Measurements from ENCODE around the gene SNPH. TPM values are rescaled to one million over a fixed set of nuclear protein-coding genes. Genes with fewer than 3 reads are reported as not detected.

Gene SNPH
- total and polyA plus RNA-seq, 8 donors, result 1.1 to 4.3 (median 2.5) TPM

GRCh38 chr20:1319051-1319450 lies 53.0 kb downstream of the SNPH start:
- H3K27me3 ChIP-seq, result no peaks in the 10 kb centered on the region

GRCh38 chr20:1319462-1319861 lies 53.4 kb downstream of the SNPH start:
- WGBS, 2 donors, result 77 to 91% methylated on average over 4 of the region's 4 CpGs
- H3K4me3 ChIP-seq, result no peak overlapping the region
- FAIRE-seq (no peak), DNase-seq (no peak), ATAC-seq (no peak)
- H3K36me3 ChIP-seq, result no peaks in the 10 kb centered on the region
- no peak overlapping the region for H3K27ac ChIP-seq
- no peak for TF ChIP-seq CTCF (IDR thresholded peaks at IDR 0.05)
- H3K27me3 ChIP-seq, result no peaks in the 10 kb centered on the region
- H3K4me1 ChIP-seq, result no peaks in the 10 kb centered on the region
- intact Hi-C loops (cut with DNase I), result loop anchor here in 1 of 3 donors (10.0 kb wide), 1 partner anchor 125 kb away; no protein-coding TSS in a partner anchor
- H3K9me3 ChIP-seq, result no peaks in the 10 kb centered on the region

More at GRCh38 chr20:1319051-1319450, 53.0 kb downstream of the SNPH start:
- Histone ChIP-seq H3K36me3 (no peaks in the 10 kb centered on the region), H3K4me3 (no peak overlapping the region), H3K4me1 (no peaks in the 10 kb centered on the region), H3K27ac (no peak overlapping the region), H3K9me3 (no peaks in the 10 kb centered on the region)
- ATAC-seq, result no peak
- 65 to 77% methylated on average over 4 of the region's 4 CpGs for WGBS, 2 donors
- intact Hi-C loops (cut with DNase I), result loop anchor here in 1 of 3 donors (10.0 kb wide), 1 partner anchor 126 kb away; no protein-coding TSS in a partner anchor
- TF ChIP-seq CTCF (IDR thresholded peaks at IDR 0.05), result no peak
- FAIRE-seq, result no peak
- no peak for DNase-seq

- Histone ChIP-seq H3K36me3 (no peaks in the 10 kb centered on the region), H3K4me3 (no peak overlapping the region), H3K27me3 (no peaks in the 10 kb centered on the region), H3K9me3 (no peaks in the 10 kb centered on the region), H3K27ac (no peak overlapping the region), H3K4me1 (no peaks in the 10 kb centered on the region)
- no peak for FAIRE-seq
- intact Hi-C loops (cut with DNase I), result no loop called here
- no peak for ATAC-seq
- WGBS, 2 donors, result 90 to 96% methylated on average over 6 of the region's 6 CpGs
- no peak for TF ChIP-seq CTCF (IDR thresholded peaks at IDR 0.05)
- DNase-seq, result no peak
Observed at GRCh38 chr20:1320016-1320415, 53.9 kb downstream of the SNPH start.

- no peak for FAIRE-seq
- no peak for TF ChIP-seq CTCF (IDR thresholded peaks at IDR 0.05)
- no peak overlapping the region for H3K4me3 ChIP-seq
- intact Hi-C loops (cut with DNase I), result no loop called here
- no peaks in the 10 kb centered on the region for H3K27me3 ChIP-seq
- DNase-seq, result no peak
- H3K9me3 ChIP-seq, result no peaks in the 10 kb centered on the region
- ATAC-seq, result no peak
- no peaks in the 10 kb centered on the region for H3K36me3 ChIP-seq
- H3K4me1 ChIP-seq, result peaks cover 2% of the 10 kb centered on the region in 3 donors
- H3K27ac ChIP-seq, result no peak overlapping the region
- 77 to 80% methylated on average over 17 of the region's 17 CpGs for WGBS, 2 donors
Observed at GRCh38 chr20:1320902-1321653, 55.0 kb downstream of the SNPH start.

GRCh38 chr20:1321654-1321939 lies 55.5 kb downstream of the SNPH start:
- H3K9me3 ChIP-seq, result no peaks in the 10 kb centered on the region
- TF ChIP-seq CTCF (IDR thresholded peaks at IDR 0.05), result no peak
- H3K36me3 ChIP-seq, result no peaks in the 10 kb centered on the region
- no peak overlapping the region for H3K4me3 ChIP-seq
- ATAC-seq (no peak), DNase-seq (no peak), FAIRE-seq (no peak)
- H3K4me1 ChIP-seq, result peaks cover 7 to 8% (median 7%) of the 10 kb centered on the region in 3 donors
- no peaks in the 10 kb centered on the region for H3K27me3 ChIP-seq
- H3K27ac ChIP-seq, result no peak overlapping the region
- 12 to 25% methylated on average over 4 of the region's 4 CpGs for WGBS, 2 donors
- intact Hi-C loops (cut with DNase I), result no loop called here
